HG03342 (cell line): Measurements from ENCODE around the gene LPGAT1.
"Not testable (repeated sequence)": the region's sequence is repeated elsewhere in the genome, so short reads cannot be mapped to it uniquely, and the experiment has no call there.

Experiments used
- ATAC-seq: cut with Tn5 transposase; IDR thresholded peaks from one replicate; pipeline ENCODE4 v1.9.1; 2021; ENCODE audit warnings: mild to moderate bottlenecking, moderate library complexity; ENCODE audit not compliant: unreplicated experiment

LPGAT1 gene

GRCh38 chr1:211736351-211736915, 94.1 kb downstream of the LPGAT1 start:
- no peak for ATAC-seq

GRCh38 chr1:211735208-211736170, 95.1 kb downstream of the LPGAT1 start:
- no peak for ATAC-seq

GRCh38 chr1:211734791-211735190, 95.8 kb downstream of the LPGAT1 start:
- no peak for ATAC-seq

GRCh38 chr1:211734359-211734758, 96.2 kb downstream of the LPGAT1 start:
- ATAC-seq = no peak

- ATAC-seq = peak; percentile 92
Observed at GRCh38 chr1:211732293-211732980, 98.1 kb downstream of the LPGAT1 start.

- no peak for ATAC-seq
Observed at GRCh38 chr1:211731456-211732292, 98.9 kb downstream of the LPGAT1 start.

- no peak for ATAC-seq
Observed at GRCh38 chr1:211730347-211730746, 100.2 kb downstream of the LPGAT1 start.

- ATAC-seq = no peak
Observed at GRCh38 chr1:211729238-211729637, 101.3 kb downstream of the LPGAT1 start.

- no peak for ATAC-seq
Observed at GRCh38 chr1:211726467-211726995, 104.0 kb downstream of the LPGAT1 start.

GRCh38 chr1:211724687-211725196, 105.8 kb downstream of the LPGAT1 start:
- ATAC-seq = no peak

- no peak for ATAC-seq
Observed at GRCh38 chr1:211723273-211723672, 107.3 kb downstream of the LPGAT1 start.

GRCh38 chr1:211722277-211723175, 108.0 kb downstream of the LPGAT1 start:
- ATAC-seq = no peak

- not testable (repeated sequence) for ATAC-seq
Observed at GRCh38 chr1:211716555-211716954, 114.0 kb downstream of the LPGAT1 start.

- no peak for ATAC-seq
Observed at GRCh38 chr1:211715971-211716370, 114.6 kb downstream of the LPGAT1 start.

- ATAC-seq = no peak
Observed at GRCh38 chr1:211714154-211714553, 116.4 kb downstream of the LPGAT1 start.

GRCh38 chr1:211713231-211713630, 117.3 kb downstream of the LPGAT1 start:
- ATAC-seq = no peak

GRCh38 chr1:211711315-211711705, 119.3 kb downstream of the LPGAT1 start:
- no peak for ATAC-seq

GRCh38 chr1:211710566-211711314, 119.8 kb downstream of the LPGAT1 start:
- no peak for ATAC-seq

GRCh38 chr1:211708926-211709325, 121.6 kb downstream of the LPGAT1 start:
- ATAC-seq = no peak
